ENCODE data around the gene HDAC5.

The HDAC5 gene

DNA sequence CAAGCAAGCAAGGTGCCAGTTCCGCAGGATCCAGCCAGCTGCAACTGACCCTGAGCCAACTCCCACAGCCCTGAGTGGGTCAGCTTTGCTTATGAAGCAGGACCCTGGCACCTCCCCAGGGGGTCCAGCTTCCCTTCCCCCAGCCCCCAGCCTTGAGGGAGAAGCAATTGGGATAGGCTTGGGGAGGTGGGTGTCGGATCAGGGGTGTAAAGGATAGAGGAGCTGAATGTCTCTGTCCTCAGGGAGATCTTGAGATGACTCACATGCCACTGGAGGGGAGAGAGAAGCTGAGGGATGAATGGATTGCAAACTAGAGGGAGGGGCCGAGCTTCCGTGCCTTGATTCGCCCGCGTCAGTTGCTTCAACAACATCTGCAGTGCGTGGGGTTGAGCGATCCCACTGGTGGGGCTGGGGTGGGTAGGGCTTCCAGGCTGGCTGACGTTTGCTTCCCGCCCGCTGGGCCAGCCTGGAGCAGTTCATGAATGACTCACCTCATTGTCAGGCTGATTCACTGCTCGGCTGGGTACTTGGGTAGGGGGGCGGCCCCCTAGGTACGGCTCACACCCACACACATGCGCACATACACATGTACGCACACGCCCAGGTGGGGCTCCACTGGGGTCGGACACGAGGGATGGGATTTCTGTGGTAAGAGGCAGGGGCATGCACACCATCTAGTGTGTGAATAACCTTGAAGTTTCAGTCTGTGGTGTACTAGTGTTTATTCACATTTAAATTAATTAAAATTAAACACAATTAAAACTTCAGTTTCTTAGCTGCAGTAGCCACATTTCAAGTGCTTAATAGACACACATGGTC is 14.7 kb upstream of the HDAC5 start:
- no peak for TF ChIP-seq REST (IDR thresholded peaks at IDR 0.05; ENCODE audit: insufficient replicate concordance, low read depth)
- TF ChIP-seq GABPA (IDR thresholded peaks at IDR 0.05; ENCODE audit: low read depth), result no peak
- no peak for TF ChIP-seq POLR2AphosphoS5 (IDR thresholded peaks at IDR 0.05; ENCODE audit: low read depth)
- no peak for TF ChIP-seq SPI1 (IDR thresholded peaks at IDR 0.05; ENCODE audit: borderline replicate concordance, low read depth)
- TF ChIP-seq, protein P1, sequence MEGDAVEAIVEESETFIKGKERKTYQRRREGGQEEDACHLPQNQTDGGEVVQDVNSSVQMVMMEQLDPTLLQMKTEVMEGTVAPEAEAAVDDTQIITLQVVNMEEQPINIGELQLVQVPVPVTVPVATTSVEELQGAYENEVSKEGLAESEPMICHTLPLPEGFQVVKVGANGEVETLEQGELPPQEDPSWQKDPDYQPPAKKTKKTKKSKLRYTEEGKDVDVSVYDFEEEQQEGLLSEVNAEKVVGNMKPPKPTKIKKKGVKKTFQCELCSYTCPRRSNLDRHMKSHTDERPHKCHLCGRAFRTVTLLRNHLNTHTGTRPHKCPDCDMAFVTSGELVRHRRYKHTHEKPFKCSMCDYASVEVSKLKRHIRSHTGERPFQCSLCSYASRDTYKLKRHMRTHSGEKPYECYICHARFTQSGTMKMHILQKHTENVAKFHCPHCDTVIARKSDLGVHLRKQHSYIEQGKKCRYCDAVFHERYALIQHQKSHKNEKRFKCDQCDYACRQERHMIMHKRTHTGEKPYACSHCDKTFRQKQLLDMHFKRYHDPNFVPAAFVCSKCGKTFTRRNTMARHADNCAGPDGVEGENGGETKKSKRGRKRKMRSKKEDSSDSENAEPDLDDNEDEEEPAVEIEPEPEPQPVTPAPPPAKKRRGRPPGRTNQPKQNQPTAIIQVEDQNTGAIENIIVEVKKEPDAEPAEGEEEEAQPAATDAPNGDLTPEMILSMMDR (IDR thresholded peaks at IDR 0.05; ENCODE audit: insufficient read depth, low read length), result no peak
- H3K27ac ChIP-seq (replicated peaks), result no peak overlapping the region

DNA sequence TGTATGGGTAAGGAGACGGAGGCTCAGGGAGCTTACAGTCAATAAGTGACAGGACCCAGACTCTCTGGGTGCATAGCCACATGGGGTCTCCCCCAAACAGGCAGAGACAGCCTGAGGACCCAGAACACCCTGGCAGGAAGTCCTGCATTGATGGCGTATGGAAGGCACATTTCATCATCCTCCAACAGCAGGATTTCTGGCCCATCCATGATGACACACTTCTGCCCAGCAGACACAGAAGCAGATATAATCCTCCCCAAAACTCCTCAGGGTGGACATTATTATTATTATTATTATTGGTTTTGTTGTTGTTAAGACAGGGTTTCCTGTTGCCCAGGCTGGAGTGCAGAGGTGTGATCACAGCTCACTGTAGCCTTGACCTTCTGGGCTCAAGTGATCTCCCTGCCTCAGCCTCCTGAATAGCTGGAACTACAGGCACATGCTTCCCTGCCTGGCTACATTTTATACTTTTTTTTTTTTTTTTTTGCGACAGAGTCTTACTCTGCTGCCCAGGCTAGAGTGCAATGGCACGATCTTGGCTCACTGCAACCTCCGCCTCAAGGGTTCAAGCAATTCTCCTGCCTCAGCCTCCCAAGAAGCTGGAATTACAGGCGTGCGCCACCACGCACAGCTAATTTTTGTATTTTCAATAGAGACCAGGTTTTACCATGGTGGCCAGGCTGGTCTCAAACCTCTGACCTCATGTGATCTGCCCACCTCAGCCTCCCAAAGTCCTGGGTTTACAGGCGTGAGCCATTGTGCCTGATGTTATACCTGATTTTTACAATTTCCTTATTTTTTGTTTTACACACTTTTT is 11.5 kb upstream of the HDAC5 start:
- Histone ChIP-seq H3K27me3 (ENCODE audit: insufficient read depth, poor library complexity, severe bottlenecking) (no peaks in the 10 kb centered on the region), H3K27ac (replicated peaks) (no peak overlapping the region), H3K4me3 (replicated peaks; ENCODE audit: insufficient read depth, low read length) (no peak overlapping the region)
- TF ChIP-seq SPI1 (IDR thresholded peaks at IDR 0.05; ENCODE audit: borderline replicate concordance, low read depth), result no peak
- TF ChIP-seq, protein P1 (IDR thresholded peaks at IDR 0.05; ENCODE audit: insufficient read depth, low read length), result no peak
- TF ChIP-seq REST (IDR thresholded peaks at IDR 0.05; ENCODE audit: insufficient replicate concordance, low read depth), result no peak
- no peak for TF ChIP-seq POLR2AphosphoS5 (IDR thresholded peaks at IDR 0.05; ENCODE audit: low read depth)
- TF ChIP-seq GABPA (IDR thresholded peaks at IDR 0.05; ENCODE audit: low read depth), result no peak
- peak in 1 of 2 experiments; percentile 10 for DNase-seq (ENCODE audit: low read depth in 1 of 2, low spot score in 1 of 2)

More for the DNA sequence above, 14.7 kb upstream of the HDAC5 start:
- Histone ChIP-seq H3K27me3 (ENCODE audit: insufficient read depth, poor library complexity, severe bottlenecking) (no peaks in the 10 kb centered on the region), H3K4me3 (replicated peaks; ENCODE audit: insufficient read depth, low read length) (no peak overlapping the region)
- DNase-seq (ENCODE audit: low read depth in 1 of 2, low spot score in 1 of 2), result peak in 1 of 2 experiments; percentile 51

- no peak overlapping the region for H3K27ac ChIP-seq (replicated peaks)
These were observed 10.6 kb upstream of the HDAC5 start for GRCh38 chr17:44133918-44134476.

More at GRCh38 chr17:44133918-44134476, 10.6 kb upstream of the HDAC5 start:
- TF ChIP-seq POLR2AphosphoS5 (IDR thresholded peaks at IDR 0.05; ENCODE audit: low read depth), result no peak
- TF ChIP-seq SPI1 (IDR thresholded peaks at IDR 0.05; ENCODE audit: borderline replicate concordance, low read depth), result no peak
- no peak for TF ChIP-seq GABPA (IDR thresholded peaks at IDR 0.05; ENCODE audit: low read depth)
- no peak for TF ChIP-seq REST (IDR thresholded peaks at IDR 0.05; ENCODE audit: insufficient replicate concordance, low read depth)
- TF ChIP-seq, protein P1 (IDR thresholded peaks at IDR 0.05; ENCODE audit: insufficient read depth, low read length), result no peak
- Histone ChIP-seq H3K4me3 (replicated peaks; ENCODE audit: insufficient read depth, low read length) (no peak overlapping the region), H3K27me3 (ENCODE audit: insufficient read depth, poor library complexity, severe bottlenecking) (no peaks in the 10 kb centered on the region)
- DNase-seq (ENCODE audit: low read depth in 1 of 2, low spot score in 1 of 2), result no peak
